HG03469 (cell line): Measurements from ENCODE around the gene ETFB.

Source experiments
- ATAC-seq: cut with Tn5 transposase; IDR thresholded peaks from one replicate; pipeline ENCODE4 v1.9.1; 2021; ENCODE audit warnings: mild to moderate bottlenecking, moderate library complexity, moderate number of reproducible peaks; ENCODE audit not compliant: unreplicated experiment

ETFB gene

GRCh38 chr19:51375504-51376221 lies 9.5 kb upstream of the ETFB start:
- no peak for ATAC-seq

GRCh38 chr19:51372649-51373504 lies 6.7 kb upstream of the ETFB start, which contains the start of gene NKG7:
NKG7 (minus strand) TSS chr19:51372654; CDS start chr19:51372535, 119 bp downstream.
- ATAC-seq, result no peak

- ATAC-seq, result no peak
Measured at GRCh38 chr19:51372021-51372648, 5.9 kb upstream of the ETFB start.

GRCh38 chr19:51371186-51371690 lies 5.0 kb upstream of the ETFB start:
- ATAC-seq, result no peak

GRCh38 chr19:51370230-51370629 lies 4.0 kb upstream of the ETFB start:
- no peak for ATAC-seq

- ATAC-seq, result no peak
Measured at GRCh38 chr19:51368366-51369282, 2.4 kb upstream of the ETFB start, which contains the start of gene CLDND2. CLDND2 (minus strand) TSS chr19:51369003; CDS start chr19:51368577, 426 bp downstream.

- peak; percentile 42 for ATAC-seq
Measured at GRCh38 chr19:51367565-51368365, 1.6 kb upstream of the ETFB start.

- ATAC-seq, result no peak
Measured at GRCh38 chr19:51367255-51367564, 1.0 kb upstream of the ETFB start.

GRCh38 chr19:51366389-51367254 lies 434 bp upstream of the ETFB start:
- peak; percentile 27 for ATAC-seq

- no peak for ATAC-seq
Measured at GRCh38 chr19:51365211-51365964, 800 bp downstream of the ETFB start.

GRCh38 chr19:51364200-51365106 lies 1.7 kb downstream of the ETFB start:
- ATAC-seq, result no peak

- ATAC-seq, result no peak
Measured at GRCh38 chr19:51361239-51361638, 4.9 kb downstream of the ETFB start.

- no peak for ATAC-seq
Measured at GRCh38 chr19:51359294-51359693, 6.9 kb downstream of the ETFB start.

GRCh38 chr19:51357952-51358351 lies 8.2 kb downstream of the ETFB start:
- ATAC-seq, result no peak

GRCh38 chr19:51356159-51356801 lies 9.9 kb downstream of the ETFB start:
- ATAC-seq, result no peak

GRCh38 chr19:51354742-51355148 lies 11.4 kb downstream of the ETFB start:
- ATAC-seq, result no peak
